ENCODE measurements around the gene COA1.
A peak's percentile ranks its signal among the peaks of the same experiment; 100 is the strongest.

COA1 gene

GRCh38 chr7:43764039-43764761, 34.9 kb upstream of the COA1 start:
- ATAC-seq, result no peak
- peaks cover 45% of the 10 kb centered on the region for H3K4me1 Mint-ChIP-seq

DNA sequence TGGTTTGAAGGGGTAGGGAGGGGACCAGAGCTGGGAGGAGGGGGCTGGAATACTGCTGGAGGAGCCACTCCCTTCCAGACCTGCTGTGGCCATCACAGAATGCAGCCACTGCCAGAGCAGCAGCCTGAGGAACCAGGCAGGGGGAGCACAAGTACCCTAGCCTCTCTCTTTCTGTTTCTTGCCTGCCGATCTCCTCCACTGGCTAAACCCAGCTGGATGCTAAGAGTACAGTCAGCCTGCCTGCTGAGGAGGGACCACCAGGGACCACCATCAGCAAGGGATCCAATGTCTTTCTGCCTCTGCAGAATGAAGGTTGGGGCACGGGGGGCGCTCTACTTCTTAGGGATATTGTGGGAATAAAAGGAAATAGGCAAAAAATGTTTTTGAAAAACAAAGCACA, 33.9 kb upstream of the COA1 start:
- H3K27ac Mint-ChIP-seq, result no peak overlapping the region

More at GRCh38 chr7:43764039-43764761, 34.9 kb upstream of the COA1 start:
- H3K27me3 Mint-ChIP-seq, result no peaks in the 10 kb centered on the region
- peak overlapping the region; percentile 45 for H3K4me3 Mint-ChIP-seq
- no peaks in the 10 kb centered on the region for H3K9me3 Mint-ChIP-seq
- peak; percentile 54 for DNase-seq
- H3K27ac Mint-ChIP-seq, result peak overlapping the region; percentile 6
- H3K36me3 Mint-ChIP-seq (ENCODE audit: low read depth), result peaks cover 3% of the 10 kb centered on the region

DNA sequence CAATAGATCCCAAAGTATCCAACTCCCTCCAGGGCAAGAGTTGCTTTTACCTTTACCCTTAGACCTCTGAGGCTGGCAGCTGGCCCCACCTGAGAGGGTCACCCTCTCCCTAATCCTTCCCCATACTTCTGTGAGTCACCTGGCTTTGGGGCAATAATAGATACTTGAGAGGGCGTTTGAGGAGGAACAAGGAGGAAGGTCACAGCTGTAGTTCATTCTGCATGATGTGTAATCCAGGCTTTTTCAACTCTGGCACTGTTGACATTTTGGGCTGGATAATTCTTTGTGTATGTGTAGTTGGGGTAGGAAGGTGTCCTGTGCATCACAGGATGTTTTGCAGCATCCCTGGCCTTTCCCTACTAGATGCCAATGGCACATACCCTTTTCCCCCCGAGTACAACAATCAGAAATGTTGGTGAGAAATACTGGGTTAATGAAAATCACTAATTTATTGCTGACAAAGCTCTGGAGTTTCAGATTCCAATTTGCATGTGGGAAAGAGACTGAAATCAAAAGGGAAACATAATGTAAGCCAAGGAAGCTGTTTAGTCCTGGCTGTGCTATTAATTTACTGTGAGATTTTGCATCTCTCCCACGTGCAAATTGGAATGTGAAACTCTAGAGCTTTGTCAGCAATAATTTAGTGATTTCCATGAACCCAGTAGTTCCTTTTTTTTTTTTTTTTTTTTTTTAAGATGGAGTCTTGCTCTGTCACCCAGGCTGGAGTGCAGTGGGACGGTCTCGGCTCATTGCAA, 32.8 kb upstream of the COA1 start:
- no peaks in the 10 kb centered on the region for H3K9me3 Mint-ChIP-seq
- H3K36me3 Mint-ChIP-seq (ENCODE audit: low read depth), result peaks cover 3% of the 10 kb centered on the region
- ATAC-seq (no peak), DNase-seq (no peak)
- H3K4me1 Mint-ChIP-seq, result peaks cover 50% of the 10 kb centered on the region
- no peak overlapping the region for H3K27ac Mint-ChIP-seq
- H3K4me3 Mint-ChIP-seq, result no peak overlapping the region
- peaks cover 4% of the 10 kb centered on the region for H3K27me3 Mint-ChIP-seq

More for the DNA sequence above, 33.9 kb upstream of the COA1 start:
- Mint-ChIP-seq H3K9me3 (no peaks in the 10 kb centered on the region), H3K4me3 (no peak overlapping the region), H3K27me3 (no peaks in the 10 kb centered on the region), H3K36me3 (ENCODE audit: low read depth) (peaks cover 3% of the 10 kb centered on the region), H3K4me1 (peaks cover 41% of the 10 kb centered on the region)
- ATAC-seq (no peak), DNase-seq (no peak)

GRCh38 chr7:43761382-43761781, 32.1 kb upstream of the COA1 start:
- peaks cover 8% of the 10 kb centered on the region for H3K27me3 Mint-ChIP-seq
- no peak overlapping the region for H3K27ac Mint-ChIP-seq
- peaks cover 58% of the 10 kb centered on the region for H3K4me1 Mint-ChIP-seq
- no peak for DNase-seq
- H3K4me3 Mint-ChIP-seq, result no peak overlapping the region
- H3K36me3 Mint-ChIP-seq (ENCODE audit: low read depth), result peaks cover 3% of the 10 kb centered on the region
- no peaks in the 10 kb centered on the region for H3K9me3 Mint-ChIP-seq
- ATAC-seq, result no peak

DNA sequence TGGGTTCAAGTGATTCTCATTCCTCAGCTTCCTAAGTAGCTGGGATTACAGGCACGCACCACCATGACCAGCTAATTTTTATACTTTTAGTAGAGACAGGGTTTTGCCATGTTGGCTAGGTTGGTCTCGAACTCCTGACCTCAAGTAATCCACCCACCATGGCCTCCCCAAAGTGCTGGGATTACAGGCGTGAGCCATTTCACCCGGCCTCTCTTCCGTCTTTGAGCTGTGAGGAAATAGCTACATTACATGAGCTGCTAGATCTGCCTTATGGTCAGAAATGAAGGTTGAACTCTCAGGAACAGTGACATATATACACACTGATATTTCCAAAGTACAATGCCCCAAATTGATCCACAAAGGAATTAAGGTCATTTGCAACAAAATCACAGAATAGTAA, 31.5 kb upstream of the COA1 start:
- Mint-ChIP-seq H3K27ac (no peak overlapping the region), H3K4me3 (no peak overlapping the region), H3K9me3 (no peaks in the 10 kb centered on the region), H3K4me1 (peaks cover 63% of the 10 kb centered on the region), H3K27me3 (peaks cover 8% of the 10 kb centered on the region), H3K36me3 (ENCODE audit: low read depth) (peaks cover 3% of the 10 kb centered on the region)
- DNase-seq, result no peak
- ATAC-seq, result no peak

- Mint-ChIP-seq H3K27ac (peak overlapping the region; percentile 63), H3K36me3 (ENCODE audit: low read depth) (peaks cover 3% of the 10 kb centered on the region), H3K4me3 (peak overlapping the region; percentile 79), H3K9me3 (no peaks in the 10 kb centered on the region), H3K4me1 (peaks cover 53% of the 10 kb centered on the region), H3K27me3 (peaks cover 8% of the 10 kb centered on the region)
- DNase-seq (peak; percentile 46), ATAC-seq (peak; percentile 68)
These were observed 29.7 kb upstream of the COA1 start for GRCh38 chr7:43758822-43759683.

- Mint-ChIP-seq H3K27me3 (peaks cover 8% of the 10 kb centered on the region), H3K27ac (peak within 1 kb of the TSS; percentile 63), H3K4me1 (peaks cover 45% of the 10 kb centered on the region), H3K4me3 (peak within 1 kb of the TSS; percentile 79), H3K9me3 (no peaks in the 10 kb centered on the region), H3K36me3 (ENCODE audit: low read depth) (peaks cover 3% of the 10 kb centered on the region)
- ATAC-seq, result peak; percentile 72
- peak; percentile 69 for DNase-seq
These were observed 28.9 kb upstream of the COA1 start, which contains the start of gene BLVRA for GRCh38 chr7:43758029-43758821. Gene BLVRA (plus strand): TSS chr7:43758680. CDS start chr7:43771159, 12,479 bp downstream.

DNA sequence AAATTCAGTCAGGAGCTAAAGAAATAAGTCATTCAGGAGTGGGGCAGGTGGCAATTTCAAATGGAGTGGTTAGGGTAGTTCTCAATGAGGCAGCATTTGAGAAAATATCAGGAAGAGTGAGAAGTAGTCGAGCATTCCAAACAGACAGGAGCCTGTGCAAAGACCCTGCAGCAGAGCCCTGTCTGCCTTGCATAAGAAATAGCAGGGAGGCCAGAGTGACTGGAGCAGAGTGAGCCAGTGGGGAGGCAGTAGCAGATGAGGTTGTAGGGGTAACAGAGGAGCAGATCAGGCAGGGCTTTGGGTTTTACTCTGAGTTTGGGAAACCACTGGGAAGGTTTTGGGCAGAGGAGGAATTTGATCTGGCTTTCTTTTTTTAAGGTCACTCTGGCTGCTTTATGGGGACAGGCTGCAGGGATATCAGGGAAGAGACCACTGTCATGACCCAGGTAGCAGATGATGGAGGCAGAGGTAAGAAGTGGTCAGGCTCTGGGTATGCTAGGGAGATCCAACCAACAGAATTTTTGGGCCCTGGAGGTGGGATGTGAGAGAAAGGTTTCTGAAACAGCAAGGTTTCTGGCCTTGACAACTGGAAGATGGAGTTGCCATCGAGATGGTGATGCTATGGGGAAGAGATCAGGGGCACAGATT, 27.9 kb upstream of the COA1 start:
- Mint-ChIP-seq H3K27me3 (peaks cover 8% of the 10 kb centered on the region), H3K27ac (no peak overlapping the region)
- no peak for DNase-seq

DNA sequence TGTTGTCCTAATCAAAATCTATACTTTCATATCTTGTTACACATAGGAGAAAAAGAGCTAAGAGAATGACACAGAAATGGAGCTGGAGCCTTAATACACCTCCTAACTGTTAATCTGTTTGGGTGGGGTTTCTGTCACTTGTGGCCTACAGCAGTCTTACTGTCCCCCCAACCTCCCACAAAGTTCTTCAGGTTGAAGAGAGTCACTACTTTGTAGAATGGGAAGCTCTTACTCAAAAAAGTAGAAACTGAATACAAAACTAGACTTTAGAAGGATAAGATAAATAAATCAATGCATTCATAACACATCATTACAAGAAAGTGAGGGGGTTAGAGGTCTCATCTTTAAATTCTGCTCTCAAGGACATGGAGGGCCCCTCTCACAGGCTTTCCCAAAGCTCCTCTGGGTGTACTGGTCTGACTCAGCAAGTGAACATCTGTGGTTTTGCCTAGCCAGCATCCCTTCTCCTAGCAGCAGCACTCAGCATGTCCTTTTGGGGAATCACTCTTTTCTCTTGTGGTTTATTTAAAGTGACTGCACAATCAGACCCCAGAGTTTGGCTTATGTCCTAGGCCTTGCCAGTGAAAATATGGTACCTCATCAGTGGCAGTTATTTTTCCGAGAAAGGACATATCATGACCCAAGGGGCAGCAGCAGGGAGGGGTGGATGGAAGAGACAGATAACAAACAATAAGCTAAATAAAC, 27.2 kb upstream of the COA1 start:
- Mint-ChIP-seq H3K9me3 (no peaks in the 10 kb centered on the region), H3K36me3 (ENCODE audit: low read depth) (peaks cover 3% of the 10 kb centered on the region), H3K4me3 (peak overlapping the region; percentile 46), H3K27me3 (peaks cover 8% of the 10 kb centered on the region), H3K4me1 (peaks cover 33% of the 10 kb centered on the region), H3K27ac (peak overlapping the region; percentile 23)
- peak; percentile 53 for ATAC-seq
- no peak for DNase-seq

More for the DNA sequence above, 27.9 kb upstream of the COA1 start:
- peaks cover 39% of the 10 kb centered on the region for H3K4me1 Mint-ChIP-seq
- H3K4me3 Mint-ChIP-seq, result peak overlapping the region; percentile 46
- H3K9me3 Mint-ChIP-seq, result no peaks in the 10 kb centered on the region
- ATAC-seq, result no peak
- H3K36me3 Mint-ChIP-seq (ENCODE audit: low read depth), result peaks cover 3% of the 10 kb centered on the region

DNA sequence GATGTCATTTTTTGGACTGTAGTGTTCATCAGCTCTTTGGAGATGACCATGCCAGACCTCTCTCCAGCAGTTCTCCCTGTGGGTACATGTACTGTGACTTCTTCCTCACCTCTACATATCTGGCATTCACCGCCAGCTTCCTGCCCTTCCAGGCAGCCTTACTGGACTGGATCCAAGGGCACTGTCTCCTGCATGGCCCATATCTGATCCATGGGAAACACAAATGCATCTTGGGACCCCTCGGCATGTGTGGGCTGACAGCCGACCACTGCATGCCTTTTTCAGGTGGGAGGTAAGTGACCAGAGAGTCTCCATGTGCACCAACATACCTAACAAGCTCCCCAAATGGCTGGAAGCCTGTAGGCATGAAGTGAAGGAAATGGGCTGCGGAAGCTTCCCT, 25.3 kb upstream of the COA1 start:
- H3K4me3 Mint-ChIP-seq, result no peak overlapping the region
- H3K36me3 Mint-ChIP-seq (ENCODE audit: low read depth), result no peaks in the 10 kb centered on the region
- no peak overlapping the region for H3K27ac Mint-ChIP-seq
- peaks cover 8% of the 10 kb centered on the region for H3K27me3 Mint-ChIP-seq
- DNase-seq, result no peak
- no peak for ATAC-seq
- no peaks in the 10 kb centered on the region for H3K9me3 Mint-ChIP-seq
- peaks cover 37% of the 10 kb centered on the region for H3K4me1 Mint-ChIP-seq

- Mint-ChIP-seq H3K27me3 (peaks cover 9% of the 10 kb centered on the region), H3K4me3 (no peak overlapping the region), H3K4me1 (peaks cover 34% of the 10 kb centered on the region), H3K9me3 (no peaks in the 10 kb centered on the region), H3K27ac (no peak overlapping the region), H3K36me3 (ENCODE audit: low read depth) (no peaks in the 10 kb centered on the region)
- ATAC-seq (no peak), DNase-seq (no peak)
These were observed 24.5 kb upstream of the COA1 start for GRCh38 chr7:43753843-43754242.

- peaks cover 9% of the 10 kb centered on the region for H3K27me3 Mint-ChIP-seq
- DNase-seq (no peak), ATAC-seq (no peak)
- no peak overlapping the region for H3K27ac Mint-ChIP-seq
- H3K4me3 Mint-ChIP-seq, result no peak overlapping the region
- no peaks in the 10 kb centered on the region for H3K9me3 Mint-ChIP-seq
- H3K4me1 Mint-ChIP-seq, result peaks cover 34% of the 10 kb centered on the region
- no peaks in the 10 kb centered on the region for H3K36me3 Mint-ChIP-seq (ENCODE audit: low read depth)
These were observed 24.0 kb upstream of the COA1 start for GRCh38 chr7:43753271-43753810.

GRCh38 chr7:43752411-43752810, 23.1 kb upstream of the COA1 start:
- H3K27ac Mint-ChIP-seq, result no peak overlapping the region

More at GRCh38 chr7:43752411-43752810, 23.1 kb upstream of the COA1 start:
- Mint-ChIP-seq H3K27me3 (peaks cover 14% of the 10 kb centered on the region), H3K9me3 (no peaks in the 10 kb centered on the region), H3K4me3 (no peak overlapping the region), H3K4me1 (peaks cover 27% of the 10 kb centered on the region), H3K36me3 (ENCODE audit: low read depth) (no peaks in the 10 kb centered on the region)
- DNase-seq, result no peak
- ATAC-seq, result no peak

Data from activated naive CD8-positive, alpha-beta T cell treated with anti-CD3 and anti-CD28 coated beads, Interleukin-2, amount 50 U/mL, for 24 hours (primary cell).